Measurements from ENCODE around the gene RAB26. TPM values are rescaled to one million over a fixed set of nuclear protein-coding genes. Genes with fewer than 3 reads are reported as not detected.
A peak's percentile ranks its signal among the peaks of the same experiment; 100 is the strongest.

Gene RAB26
- total and polyA plus RNA-seq, 2 of the 13 experiments (the other 11 are each of a cell fraction or from before 2014, with no cell fraction given), result 0.86 to 3.6 TPM

DNA sequence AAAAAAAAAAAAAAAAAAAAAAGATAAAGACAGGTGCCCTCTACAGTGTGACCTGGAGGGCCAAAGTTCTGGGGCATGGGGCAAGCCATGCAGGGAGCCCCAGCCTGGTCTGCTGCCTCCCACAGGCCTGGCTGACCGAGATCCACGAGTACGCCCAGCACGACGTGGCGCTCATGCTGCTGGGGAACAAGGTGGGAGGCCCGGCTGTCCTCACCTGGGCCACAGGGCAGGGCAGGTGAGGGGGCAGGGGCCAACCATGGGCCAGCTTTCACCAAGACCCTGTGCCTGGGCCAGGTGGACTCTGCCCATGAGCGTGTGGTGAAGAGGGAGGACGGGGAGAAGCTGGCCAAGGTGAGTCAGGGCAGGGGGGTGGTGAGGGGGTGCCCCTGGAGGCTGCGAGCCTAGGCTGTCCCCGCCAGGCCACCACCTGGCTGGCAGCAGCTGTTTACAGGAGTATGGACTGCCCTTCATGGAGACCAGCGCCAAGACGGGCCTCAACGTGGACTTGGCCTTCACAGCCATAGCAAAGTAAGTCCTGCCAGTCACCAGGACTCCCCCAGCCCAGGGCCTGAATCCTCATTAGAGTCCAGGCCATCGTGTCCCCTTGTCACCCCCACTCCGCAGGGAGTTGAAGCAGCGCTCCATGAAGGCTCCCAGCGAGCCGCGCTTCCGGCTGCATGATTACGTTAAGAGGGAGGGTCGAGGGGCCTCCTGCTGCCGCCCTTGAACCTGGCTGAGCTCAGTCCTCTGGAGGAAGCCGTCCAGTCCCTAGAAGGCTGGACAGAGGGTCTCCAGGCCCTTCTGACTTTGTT is 4.5 kb downstream of the RAB26 start (continued):
- TF ChIP-seq, protein P1, sequence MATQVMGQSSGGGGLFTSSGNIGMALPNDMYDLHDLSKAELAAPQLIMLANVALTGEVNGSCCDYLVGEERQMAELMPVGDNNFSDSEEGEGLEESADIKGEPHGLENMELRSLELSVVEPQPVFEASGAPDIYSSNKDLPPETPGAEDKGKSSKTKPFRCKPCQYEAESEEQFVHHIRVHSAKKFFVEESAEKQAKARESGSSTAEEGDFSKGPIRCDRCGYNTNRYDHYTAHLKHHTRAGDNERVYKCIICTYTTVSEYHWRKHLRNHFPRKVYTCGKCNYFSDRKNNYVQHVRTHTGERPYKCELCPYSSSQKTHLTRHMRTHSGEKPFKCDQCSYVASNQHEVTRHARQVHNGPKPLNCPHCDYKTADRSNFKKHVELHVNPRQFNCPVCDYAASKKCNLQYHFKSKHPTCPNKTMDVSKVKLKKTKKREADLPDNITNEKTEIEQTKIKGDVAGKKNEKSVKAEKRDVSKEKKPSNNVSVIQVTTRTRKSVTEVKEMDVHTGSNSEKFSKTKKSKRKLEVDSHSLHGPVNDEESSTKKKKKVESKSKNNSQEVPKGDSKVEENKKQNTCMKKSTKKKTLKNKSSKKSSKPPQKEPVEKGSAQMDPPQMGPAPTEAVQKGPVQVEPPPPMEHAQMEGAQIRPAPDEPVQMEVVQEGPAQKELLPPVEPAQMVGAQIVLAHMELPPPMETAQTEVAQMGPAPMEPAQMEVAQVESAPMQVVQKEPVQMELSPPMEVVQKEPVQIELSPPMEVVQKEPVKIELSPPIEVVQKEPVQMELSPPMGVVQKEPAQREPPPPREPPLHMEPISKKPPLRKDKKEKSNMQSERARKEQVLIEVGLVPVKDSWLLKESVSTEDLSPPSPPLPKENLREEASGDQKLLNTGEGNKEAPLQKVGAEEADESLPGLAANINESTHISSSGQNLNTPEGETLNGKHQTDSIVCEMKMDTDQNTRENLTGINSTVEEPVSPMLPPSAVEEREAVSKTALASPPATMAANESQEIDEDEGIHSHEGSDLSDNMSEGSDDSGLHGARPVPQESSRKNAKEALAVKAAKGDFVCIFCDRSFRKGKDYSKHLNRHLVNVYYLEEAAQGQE (IDR thresholded peaks at IDR 0.05; ENCODE audit: borderline replicate concordance in 1 of 2, low read depth in 1 of 2, low read length in 2 of 2), result no peak
- TF ChIP-seq SSRP1 (CRISPR knock-in tag; IDR thresholded peaks at IDR 0.05) (peak; percentile 70; the same call in 1 of the 2 replicates), GTF3A (CRISPR knock-in tag; conservative IDR thresholded peaks at IDR 0.05) (no peak), MXD4 (CRISPR knock-in tag; IDR thresholded peaks at IDR 0.05) (no peak), ZNF674 (CRISPR knock-in tag; IDR thresholded peaks at IDR 0.05; ENCODE audit: low read depth) (no peak), RBAK (CRISPR knock-in tag; IDR thresholded peaks at IDR 0.05) (no peak), KDM2A (CRISPR knock-in tag; IDR thresholded peaks at IDR 0.05; ENCODE audit: borderline replicate concordance, low read depth) (peak; percentile 49; the same call in 1 of the 2 replicates), PCBP2 (optimal IDR thresholded peaks at IDR 0.05; ENCODE audit: low read depth, low read length, poor library complexity, severe bottlenecking) (no peak), TOPORS (CRISPR knock-in tag; IDR thresholded peaks at IDR 0.05) (no peak), ZC3H4 (CRISPR knock-in tag; IDR thresholded peaks at IDR 0.05; ENCODE audit: borderline replicate concordance) (peak; percentile 98; the same call in 1 of the 2 replicates), SATB2 (CRISPR knock-in tag; IDR thresholded peaks at IDR 0.05) (no peak), NCOA5 (CRISPR knock-in tag; IDR thresholded peaks at IDR 0.05) (no peak; the same call in 1 of the 2 replicates), ZNF274 (CRISPR knock-in tag; IDR thresholded peaks at IDR 0.05) (no peak), RXRA (CRISPR knock-in tag; IDR thresholded peaks at IDR 0.05) (peak; percentile 38; the same call in 1 of the 2 replicates), SRF (IDR thresholded peaks at IDR 0.05; ENCODE audit: low read depth, low read length) (no peak), ZNF879 (CRISPR knock-in tag; IDR thresholded peaks at IDR 0.05) (no peak), FOXJ3 (CRISPR knock-in tag; IDR thresholded peaks at IDR 0.05; ENCODE audit: borderline replicate concordance) (no peak), NFE2 (CRISPR knock-in tag; IDR thresholded peaks at IDR 0.05) (no peak), ZBTB38 (CRISPR knock-in tag; IDR thresholded peaks at IDR 0.05) (peak; percentile 45), ZFP90 (CRISPR knock-in tag; IDR thresholded peaks at IDR 0.05; ENCODE audit: borderline replicate concordance) (no peak), POLR2A (IDR thresholded peaks at IDR 0.05; ENCODE audit: insufficient read depth in 1 of 2, low read depth in 2 of 2, low read length in 2 of 2) (peak; percentile 71 to 75), SMYD3 (CRISPR knock-in tag; IDR thresholded peaks at IDR 0.05) (no peak), HCFC1 (IDR thresholded peaks at IDR 0.05; ENCODE audit: low read depth, low read length) (no peak), ZFP37 (CRISPR knock-in tag; IDR thresholded peaks at IDR 0.05; ENCODE audit: borderline replicate concordance) (no peak), SP1 (IDR thresholded peaks at IDR 0.05) (no peak), SP1 (CRISPR knock-in tag; IDR thresholded peaks at IDR 0.05) (0 out of 2 replicates have a peak, but pooled peaks have one; percentile 10)
- TF ChIP-seq, protein P2, sequence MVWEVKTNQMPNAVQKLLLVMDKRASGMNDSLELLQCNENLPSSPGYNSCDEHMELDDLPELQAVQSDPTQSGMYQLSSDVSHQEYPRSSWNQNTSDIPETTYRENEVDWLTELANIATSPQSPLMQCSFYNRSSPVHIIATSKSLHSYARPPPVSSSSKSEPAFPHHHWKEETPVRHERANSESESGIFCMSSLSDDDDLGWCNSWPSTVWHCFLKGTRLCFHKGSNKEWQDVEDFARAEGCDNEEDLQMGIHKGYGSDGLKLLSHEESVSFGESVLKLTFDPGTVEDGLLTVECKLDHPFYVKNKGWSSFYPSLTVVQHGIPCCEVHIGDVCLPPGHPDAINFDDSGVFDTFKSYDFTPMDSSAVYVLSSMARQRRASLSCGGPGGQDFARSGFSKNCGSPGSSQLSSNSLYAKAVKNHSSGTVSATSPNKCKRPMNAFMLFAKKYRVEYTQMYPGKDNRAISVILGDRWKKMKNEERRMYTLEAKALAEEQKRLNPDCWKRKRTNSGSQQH (CRISPR knock-in tag; IDR thresholded peaks at IDR 0.05; ENCODE audit: low read depth), result no peak
- TF ChIP-seq, protein P3, sequence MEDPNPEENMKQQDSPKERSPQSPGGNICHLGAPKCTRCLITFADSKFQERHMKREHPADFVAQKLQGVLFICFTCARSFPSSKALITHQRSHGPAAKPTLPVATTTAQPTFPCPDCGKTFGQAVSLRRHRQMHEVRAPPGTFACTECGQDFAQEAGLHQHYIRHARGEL (CRISPR knock-in tag; IDR thresholded peaks at IDR 0.05), result no peak; the same call in 1 of the 2 replicates
